ENCODE results near the gene IL12RB1.

Gene IL12RB1

DNA sequence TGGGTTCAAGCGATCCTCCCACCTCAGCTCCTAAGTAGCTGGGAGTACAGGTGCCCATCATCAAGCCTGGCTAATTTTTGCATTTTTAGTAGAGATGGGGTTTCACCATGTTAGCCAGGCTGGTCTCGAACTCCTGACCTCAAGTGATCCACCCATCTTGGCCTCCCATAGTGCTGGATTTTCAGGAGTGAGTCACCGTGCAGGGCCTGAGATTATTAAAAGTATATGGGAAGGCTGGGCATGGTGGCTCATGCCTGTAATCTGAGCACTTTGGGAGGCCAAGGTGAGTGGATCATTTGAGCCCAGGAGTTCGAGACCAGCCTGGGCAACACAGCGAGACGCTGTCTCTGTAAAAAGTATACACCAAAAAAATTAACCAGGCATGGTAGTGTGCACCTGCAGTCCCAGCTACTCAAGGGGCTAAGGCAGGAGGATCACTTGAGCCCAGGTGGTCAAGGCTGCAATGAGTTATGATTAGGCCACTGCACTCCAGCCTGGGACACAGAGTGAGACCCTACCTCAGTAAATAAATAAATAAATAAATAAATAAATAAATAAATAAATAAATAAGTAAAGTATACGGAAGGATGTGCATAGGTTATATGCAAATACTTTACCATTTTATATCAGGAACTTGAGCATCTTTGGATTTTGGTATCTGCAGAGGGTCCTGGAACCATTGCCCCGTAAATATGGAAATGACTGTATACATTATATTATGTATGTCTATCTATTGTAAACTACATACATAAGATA is 854 bp downstream of the IL12RB1 start:
- DNase-seq: no peak

DNA sequence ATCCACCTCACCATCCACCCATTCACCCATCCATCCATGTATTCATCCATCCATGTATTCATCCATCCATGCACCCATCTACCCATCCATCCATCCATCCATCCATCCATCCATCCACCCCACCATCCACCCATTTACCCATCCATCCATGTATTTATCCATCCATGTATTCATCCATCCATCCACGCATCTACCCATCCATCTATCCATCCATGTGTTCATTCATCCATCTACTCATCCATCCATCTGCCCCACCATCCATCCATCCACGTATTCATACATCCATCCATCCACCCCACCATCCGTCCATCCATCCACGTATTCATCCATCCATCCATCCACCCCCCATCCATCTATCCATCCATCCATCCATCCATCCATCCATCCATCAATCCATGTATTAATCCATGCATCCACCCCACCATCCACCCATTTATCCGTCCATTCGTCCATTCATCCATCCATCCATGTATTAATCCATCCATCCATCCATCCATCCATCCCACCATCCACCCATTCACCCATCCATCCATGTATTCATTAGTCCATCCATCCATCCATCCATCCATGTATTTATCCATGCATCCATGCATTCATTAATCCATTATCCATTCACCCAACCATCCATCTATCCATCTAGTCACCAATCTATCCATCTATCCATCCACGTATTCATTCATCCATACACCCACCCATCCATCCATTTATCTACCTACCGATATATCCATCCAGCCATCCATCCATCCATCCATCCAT is 2.6 kb downstream of the IL12RB1 start:
- no peak for DNase-seq

DNA sequence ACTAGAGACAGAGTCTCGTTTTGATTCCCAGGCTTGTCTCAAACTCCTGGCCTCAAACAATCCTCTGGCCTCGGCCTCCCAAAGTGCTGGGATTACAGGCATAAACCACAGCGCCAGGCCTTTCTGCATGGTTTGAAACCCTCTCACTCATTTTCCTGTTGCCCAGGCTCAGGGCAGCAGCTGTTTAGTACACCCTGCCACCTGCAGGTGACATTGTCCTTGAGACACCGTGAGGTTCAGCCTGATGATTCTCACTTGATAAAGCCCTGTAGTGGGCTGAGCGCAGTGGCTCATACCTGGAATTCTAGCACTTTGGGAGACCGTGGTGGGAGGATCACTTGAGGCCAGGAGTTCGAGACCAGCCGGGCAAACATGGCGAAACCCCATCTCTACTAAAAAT is 12.5 kb downstream of the IL12RB1 start:
- no peak for DNase-seq

DNA sequence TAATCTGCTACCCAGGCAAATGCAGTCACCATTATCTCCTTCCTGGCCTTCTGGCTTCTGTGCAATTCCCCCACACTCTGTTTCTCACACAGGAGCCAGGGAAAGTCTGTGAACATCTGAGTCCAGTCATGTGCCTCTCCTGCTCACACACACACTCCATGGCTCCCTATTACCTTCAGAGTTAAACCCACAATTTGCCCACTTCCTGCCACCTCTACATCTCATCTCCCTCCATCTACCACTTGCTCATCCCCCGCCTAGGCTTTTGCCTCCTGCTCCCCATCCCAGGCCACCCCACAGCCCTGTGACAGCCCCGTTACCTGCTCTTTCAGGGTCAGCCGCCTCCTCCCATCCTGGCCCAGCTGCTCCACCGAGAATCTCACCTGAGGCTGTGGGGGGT is 13.5 kb downstream of the IL12RB1 start:
- no peak for DNase-seq

DNA sequence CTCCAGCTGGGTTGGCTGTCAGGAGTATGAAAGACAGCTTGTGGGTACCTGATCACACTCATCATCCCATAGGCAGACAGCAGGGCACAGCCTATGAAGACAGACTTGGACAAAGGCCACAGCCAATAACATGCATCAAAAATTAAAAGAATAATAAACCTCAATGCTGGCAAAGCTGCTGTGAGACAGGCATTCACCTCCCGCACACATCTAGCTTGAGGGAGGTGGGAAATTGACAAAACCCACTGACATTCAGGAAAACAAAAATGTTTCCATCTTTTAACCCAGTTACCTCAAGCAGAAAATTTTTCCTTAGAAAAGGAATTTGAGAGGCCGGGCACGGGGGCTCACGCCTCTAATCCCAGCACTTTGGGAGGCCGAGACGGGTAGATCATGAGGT is 14.4 kb downstream of the IL12RB1 start:
- no peak for DNase-seq

DNA sequence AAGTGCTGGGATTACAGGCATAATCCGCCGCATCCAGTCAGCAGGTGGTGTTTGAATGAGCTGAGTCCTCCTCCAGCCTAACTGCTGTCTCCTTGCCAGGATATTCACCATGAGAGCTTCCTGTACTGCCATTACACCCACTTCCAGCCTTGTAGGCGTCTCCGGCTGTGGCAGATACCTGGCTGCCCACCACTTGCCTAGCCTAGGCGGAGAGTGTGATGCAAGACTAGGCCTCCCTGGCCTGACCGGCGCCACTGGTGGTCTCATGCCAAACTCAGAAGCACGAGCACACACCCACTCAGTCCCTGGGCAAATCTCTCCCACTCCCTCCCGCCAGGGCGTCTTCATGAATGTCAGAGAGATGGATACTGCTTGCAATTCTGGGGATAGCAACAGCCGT is 16.6 kb downstream of the IL12RB1 start:
- no peak for DNase-seq

DNA sequence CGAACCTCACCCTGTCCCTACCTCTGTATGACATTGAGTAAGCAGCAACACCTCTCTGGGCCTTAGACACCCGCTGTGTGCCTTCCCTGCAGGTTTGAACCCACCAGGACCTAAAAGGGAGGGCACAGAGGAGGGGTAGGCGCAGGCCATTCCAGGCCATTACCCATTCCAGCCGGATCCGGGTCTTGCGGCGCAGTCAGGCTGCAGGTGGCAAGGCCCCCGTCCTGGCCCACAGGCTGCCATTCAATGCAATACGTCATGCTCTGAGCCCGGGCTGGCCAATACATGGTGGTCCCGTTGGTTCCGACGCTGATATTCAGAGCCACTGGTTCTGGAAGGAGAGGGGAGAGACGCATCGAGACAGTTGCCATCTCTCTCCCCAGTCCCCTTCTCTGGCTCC is 17.4 kb downstream of the IL12RB1 start:
- DNase-seq: no peak

DNA sequence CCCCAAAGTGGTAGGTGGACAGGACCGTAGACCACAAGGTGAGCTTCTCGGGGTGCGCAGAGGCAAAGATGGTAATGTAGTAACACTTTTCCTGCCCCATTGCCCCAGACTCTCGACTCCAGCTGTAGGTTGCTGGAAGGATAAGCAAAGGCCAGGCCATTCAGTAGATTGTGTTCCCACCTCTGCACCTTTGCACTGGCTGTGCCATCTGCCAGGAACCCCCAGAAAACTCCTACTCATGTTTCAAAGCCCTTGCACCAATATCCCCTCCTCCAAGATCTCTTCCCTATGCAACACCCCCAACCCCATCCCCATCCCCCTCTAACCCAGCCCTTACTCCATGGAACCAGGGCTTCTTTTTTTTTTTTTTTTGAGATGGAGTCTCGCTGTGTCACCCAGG is 18.3 kb downstream of the IL12RB1 start:
- no peak for DNase-seq

DNA sequence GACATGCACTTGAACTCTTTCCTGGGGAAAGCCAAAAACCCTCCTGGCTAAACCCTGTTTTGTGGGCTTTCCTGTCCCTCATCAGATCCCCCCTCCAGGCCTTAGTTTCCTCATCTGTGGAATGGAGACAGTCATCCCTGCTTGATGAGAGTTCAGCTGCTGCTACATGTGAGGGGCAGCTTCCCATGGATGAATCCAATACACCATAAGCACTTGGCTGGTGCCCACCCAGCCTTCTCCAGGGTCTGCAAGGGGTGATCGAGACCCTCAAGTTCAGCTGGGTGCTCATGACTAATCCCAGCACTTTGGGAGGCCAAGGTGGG is 21.6 kb downstream of the IL12RB1 start:
- DNase-seq: no peak

DNA sequence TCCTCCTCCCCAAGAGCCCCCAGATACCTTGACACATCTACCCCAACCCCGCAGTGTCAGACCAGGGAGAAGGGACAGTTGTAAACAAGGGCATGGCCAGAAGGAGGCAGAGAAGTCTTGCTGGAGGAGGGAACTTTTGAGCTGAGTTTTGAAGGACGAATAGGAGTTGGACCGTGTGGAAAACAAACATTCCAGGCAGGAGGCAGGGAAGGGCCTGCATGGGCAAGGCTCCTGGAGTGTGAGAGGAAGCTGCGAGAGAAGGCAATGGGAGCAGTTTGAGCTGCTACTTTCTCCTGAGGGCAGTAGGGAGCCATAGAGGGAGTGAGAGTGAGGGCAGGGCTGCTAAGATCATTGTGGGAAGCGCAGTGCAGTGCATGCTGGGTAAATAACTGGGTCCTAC is 23.3 kb downstream of the IL12RB1 start:
- DNase-seq: no peak

DNA sequence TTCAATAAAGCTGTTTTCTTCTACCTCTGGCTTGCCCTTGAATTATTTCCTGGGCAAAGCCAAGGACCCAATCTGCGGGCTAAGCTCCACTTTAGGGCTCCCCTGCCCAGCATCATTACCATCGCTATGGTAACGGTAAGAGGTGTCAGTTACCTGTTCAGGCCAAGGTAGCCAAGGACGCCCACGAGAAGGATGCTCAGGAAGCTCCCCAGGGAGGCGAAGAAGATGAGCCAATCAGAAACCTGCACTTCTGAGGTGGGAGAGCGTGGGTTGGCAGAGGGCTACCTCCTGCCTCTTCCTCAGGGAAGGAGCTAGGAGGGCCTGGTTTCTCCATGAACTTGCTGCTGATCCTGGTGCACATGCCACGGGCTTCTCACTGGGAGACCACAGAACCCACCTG is 24.7 kb downstream of the IL12RB1 start:
- DNase-seq: no peak

DNA sequence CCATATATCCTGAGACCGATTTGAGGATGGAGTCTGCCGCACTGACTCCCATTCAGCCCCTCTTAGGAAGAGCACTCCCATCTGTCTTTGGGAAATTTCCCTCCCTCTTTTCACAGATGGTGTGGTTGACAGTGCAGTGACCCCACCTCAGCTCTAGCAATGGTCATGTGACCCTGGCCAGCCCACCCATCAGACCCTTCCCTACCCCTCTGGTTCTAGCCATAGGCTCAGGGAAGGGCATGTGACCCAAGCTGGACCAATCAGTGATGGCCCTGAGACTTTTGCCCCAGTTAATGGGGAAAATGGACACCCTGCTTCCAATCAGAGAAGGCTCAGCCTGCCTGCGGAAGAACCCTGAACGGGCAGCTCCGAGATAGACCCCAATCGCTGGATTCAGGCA is 26.3 kb downstream of the IL12RB1 start:
- DNase-seq: no peak

DNA sequence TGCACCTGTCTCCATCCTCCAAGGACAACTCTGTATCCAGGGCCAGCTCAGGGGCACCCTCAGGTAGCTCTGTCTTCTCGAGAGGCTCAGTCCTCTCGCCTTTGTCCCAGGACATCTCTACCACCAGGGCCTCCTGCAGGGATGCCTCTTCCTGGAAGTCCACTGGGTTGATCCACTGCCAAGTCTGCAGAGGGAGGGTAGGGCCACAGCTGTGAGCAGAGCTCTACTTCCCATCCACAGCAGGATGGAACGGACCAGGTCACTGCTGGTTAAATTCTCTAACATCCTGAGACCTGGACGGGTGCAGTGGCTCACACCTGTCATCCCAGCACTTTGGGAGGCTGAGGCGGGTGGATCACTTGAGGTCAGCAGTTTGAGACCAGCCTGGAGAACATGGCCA is 26.8 kb downstream of the IL12RB1 start:
- DNase-seq: no peak

DNA sequence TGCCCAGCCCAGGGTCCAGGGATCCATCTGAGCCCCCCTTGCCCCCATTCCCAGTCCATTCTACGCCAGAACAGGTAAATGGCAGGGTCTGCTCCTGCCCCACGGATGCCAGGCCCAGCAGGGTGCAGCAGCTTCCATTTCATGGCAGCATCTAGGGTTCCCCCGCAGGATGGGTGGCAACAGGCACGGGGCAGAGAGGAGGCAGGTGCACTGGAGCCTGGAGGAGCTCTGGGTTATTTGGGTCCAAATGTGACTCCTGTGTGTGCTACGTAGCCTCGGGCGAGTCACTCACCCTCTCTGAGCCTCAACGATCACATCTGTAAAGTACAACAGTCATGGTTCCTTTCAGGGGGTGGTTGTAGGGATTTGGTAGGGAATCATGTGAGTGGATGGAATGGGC is 27.4 kb downstream of the IL12RB1 start:
- no peak for DNase-seq

DNA sequence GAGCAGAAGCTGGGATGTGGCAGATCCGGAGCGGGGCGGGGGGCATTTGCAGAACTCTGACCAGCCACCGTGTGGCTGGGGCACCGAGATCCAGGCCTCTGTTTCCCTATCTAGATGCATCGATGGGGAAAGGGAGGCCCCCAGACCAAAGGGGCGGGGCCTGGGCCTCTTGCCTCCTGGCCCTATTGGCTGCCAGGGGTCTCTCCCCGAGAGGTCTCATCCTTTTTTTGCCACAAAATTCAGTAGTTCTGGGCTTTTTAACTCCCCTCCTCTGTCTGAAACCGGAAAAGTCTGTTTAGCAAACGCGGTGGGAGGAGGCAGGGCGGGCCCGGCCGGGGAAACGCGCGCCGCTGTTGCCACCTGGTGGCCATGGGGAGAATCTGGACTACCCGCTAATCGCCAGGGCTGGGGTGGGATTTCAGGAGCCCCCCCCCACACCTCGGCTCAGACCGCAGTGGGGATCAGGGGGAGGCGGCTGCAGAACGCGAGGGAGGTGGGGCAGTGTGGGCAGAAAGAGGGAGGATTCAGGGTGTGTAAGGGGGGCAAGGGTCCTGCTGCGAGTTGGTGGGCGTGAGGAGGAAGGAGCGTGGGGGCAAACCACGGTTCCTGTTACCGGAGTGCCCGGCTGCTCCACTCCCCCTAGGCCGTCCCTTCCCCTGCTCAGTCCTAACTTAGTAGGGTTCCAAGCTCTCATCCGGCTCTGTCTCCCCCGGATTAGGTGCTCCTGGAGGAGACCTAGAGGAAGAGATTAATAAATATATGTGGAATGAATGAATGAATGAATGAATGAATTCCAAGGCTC is 28.3 kb downstream of the IL12RB1 start:
- no peak for DNase-seq

DNA sequence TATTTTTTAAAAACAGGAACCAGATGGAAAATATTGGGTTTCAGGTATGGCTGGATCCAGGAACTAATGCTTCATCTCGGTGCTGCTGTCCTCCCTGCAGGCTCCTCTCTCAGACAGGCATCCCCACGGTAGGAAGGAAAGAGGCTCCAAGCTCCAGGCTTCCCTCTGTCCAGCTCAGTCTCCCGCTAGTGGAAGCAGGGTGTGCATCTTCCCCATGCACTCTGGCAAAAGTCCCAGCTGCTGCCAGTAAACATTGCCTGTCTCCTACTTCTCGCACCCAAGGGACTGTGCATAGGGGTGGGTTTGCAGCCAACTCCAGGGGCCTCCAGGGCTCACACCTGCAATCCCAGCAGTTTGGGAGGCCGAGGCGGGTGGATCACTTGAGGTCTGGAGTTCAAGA is 29.2 kb downstream of the IL12RB1 start:
- no peak for DNase-seq

DNA sequence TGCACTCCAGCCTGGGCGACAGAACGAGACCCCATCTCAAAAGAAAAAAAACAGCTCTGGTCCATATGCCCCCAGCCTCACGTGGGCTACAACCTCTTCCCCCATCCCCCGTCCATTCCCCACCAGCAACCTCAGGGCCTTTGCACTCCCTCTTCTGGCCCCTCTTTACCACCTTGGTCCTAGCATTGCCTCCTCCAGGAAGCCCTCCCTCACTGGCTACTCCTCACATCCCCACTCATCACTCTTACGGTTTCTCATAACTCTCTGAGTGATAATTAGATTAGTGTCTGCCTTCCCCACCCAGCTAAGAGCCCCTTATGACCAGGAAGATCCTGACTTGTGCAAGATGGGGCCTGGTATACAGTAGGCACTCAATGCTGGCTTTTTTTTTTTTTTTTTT is 30.8 kb downstream of the IL12RB1 start:
- DNase-seq: no peak

DNA sequence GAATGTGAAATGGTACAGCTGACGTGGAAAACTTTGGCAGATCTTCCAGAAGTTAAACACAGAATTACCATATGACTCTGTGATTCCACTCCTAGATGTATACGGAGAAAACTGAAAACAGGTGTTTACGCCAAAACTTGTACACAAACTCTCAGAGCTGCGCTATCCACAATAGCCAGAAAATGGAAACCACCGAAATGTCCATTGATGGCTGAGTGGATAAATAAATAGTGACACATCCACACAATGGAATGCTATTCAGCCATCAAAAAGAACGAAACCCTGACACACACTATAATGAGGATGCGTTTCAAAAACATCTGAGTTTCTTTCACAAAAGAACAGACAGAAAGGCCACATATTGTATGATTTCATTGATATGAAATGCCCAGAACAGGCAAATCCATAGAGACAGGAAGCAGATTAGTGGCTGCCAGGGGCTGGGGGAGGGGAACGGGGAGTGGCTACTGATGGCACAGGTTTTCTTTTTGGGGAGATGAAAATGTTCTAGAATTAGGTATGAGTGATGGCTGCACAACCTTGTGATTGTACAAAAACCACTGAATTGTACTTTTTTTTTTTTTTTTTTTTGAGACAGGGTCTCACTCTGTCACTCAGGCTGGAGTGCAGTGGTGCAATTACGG is 33.0 kb downstream of the IL12RB1 start:
- no peak for DNase-seq

DNA sequence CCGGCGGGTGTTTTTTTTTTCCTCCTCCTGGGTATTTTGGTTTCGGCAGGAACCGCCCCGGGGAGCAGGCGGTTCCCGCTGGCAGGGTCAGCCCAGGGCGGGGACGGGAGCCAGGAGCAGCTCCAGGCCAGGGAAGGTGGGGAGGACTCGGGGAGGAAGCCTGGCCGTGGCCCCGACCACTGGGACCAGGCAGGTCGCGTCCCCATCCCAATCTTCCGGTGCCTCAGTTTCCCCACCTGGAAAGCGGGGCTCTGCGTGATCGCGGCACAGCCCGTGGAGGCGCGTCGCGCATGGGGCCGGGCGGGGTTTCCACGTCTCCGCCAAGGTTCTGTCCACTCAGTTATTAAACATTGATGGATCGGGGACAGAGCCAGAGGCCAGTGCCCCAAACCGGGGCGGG is 34.8 kb downstream of the IL12RB1 start:
- DNase-seq: no peak

DNA sequence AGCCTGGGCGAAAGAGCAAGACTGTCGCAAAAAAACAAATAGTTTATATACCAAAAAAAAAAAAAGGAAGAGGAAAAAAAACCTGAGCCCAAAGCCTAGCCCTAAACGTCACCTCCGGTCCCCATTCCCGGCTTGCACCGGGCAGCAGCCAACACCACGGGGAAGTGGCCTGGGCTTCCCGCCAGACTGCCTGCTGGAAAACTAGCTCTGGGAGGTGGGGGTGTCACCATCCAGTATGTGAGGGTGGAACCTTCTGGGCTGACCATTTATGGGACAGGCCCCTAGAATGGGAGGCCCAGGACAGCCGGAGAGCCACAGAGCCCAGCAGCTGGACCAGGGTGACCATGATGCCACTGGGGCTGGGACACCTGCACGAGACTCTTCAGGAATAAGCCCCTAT is 37.3 kb downstream of the IL12RB1 start:
- DNase-seq: no peak

DNA sequence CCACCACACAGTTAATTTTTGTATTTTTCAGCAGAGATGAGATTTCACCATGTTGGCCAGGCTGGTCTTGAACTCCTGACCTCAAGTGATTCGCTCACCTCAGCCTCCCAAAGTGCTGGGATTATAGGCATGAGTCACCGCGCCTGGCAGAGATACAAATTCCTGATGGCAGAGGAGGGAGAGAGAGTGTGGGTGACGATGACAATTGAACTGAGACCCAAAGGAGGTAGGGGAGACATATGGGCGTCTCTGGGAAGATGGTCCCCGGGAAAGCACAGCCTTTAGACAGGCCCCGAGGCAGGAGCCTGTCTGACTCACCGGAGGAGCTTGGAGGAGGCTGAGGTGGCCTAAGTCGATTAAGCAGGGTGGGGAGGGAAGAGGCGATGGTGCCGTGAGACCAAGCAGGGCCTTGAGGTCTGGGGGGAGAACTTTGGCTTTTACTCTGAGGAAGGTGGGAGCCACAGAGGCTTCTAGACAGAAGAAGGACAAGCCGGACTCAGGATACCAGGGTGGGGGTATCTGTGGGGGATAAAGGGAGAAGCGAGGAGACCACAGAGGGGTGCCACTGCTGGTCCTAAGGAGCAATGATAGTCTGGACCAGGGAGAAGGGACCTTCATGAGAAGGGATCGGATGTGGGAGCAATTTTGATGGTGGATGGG is 40.5 kb downstream of the IL12RB1 start:
- DNase-seq: no peak

DNA sequence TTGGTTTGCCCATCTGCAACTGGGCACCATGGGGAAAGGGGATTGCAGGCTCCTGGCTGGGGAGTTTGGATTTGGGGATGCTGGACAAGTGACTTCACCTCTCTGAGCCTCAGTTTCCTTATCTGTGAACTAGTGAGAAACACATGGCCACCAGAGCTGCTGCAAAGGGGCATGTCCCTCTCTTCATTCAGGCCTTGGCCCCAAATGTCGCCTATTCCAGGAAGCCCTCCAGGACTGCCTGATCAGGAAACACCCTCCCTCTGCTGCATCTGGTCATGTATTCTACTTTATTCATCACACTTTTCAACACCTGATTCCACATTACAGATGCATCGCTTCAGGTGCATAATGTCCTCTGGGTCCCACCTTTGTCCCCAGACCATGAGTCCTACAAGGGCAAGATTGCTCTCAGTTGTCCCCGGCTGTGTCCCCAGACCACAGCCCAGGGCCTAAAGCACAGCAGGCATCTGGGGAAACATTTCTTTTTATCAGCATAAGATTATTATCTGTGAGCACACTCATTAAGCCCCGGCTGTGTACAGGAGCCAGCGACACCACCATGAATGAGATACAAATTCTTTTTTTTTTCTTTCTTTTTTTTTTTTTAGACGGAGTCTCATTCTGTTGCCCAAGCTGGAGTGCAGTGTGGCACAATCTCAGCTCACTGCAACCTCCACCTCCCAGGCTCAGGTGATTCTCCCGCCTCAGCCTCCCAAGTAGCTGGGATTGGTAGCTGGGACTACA is 41.3 kb downstream of the IL12RB1 start:
- no peak for DNase-seq
